Activated CD4-positive, alpha-beta T cell treated with anti-CD3 and anti-CD28 coated beads, Interleukin-2, Interleukin-4, amounts not matched to agents 100 ng/mL and 50 ng/mL, durations not matched to agents 16 hours and 8 hours (primary cell): ENCODE data around the gene SETD7.
"Not testable (repeated sequence)": the region's sequence is repeated elsewhere in the genome, so short reads cannot be mapped to it uniquely, and the experiment has no call there.

Experiments used
- DNase-seq: peaks from one replicate; pipeline ENCODE4 v3.0.0-alpha.2; 2020; ENCODE audit warnings: low spot score

The SETD7 gene

DNA sequence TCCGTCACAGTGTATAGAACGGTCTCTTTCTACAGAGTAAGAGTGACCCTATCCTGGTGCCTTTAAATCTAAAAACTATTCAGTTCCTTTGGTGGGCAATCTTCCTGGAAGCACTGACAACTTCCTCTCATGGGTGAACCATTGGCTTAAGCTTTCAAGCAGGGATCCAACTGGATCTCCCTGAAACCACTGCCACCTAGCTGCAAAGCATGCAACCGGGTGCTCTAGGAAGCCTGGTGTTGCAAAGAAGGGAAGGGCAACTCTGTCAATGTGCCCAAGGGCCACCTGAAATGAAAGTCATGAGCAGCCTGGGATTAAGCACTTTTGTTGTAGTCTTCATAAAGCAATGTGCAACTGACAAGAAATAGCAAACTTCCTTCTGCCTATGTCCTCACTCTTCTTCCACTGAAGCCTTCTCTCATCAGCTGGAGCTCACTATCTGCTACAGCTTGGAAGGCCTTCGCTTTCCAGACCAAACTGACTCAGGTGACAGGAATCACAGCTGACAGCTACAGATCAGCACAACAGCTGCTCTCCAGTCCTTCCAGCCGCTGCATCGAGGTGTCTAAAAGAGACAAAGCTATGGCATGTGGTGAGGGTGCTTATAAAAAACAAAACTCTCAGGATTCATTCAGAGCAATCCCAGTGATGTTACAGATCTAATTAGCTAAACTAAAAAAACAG is 46.1 kb downstream of the SETD7 start:
- no peak for DNase-seq

DNA sequence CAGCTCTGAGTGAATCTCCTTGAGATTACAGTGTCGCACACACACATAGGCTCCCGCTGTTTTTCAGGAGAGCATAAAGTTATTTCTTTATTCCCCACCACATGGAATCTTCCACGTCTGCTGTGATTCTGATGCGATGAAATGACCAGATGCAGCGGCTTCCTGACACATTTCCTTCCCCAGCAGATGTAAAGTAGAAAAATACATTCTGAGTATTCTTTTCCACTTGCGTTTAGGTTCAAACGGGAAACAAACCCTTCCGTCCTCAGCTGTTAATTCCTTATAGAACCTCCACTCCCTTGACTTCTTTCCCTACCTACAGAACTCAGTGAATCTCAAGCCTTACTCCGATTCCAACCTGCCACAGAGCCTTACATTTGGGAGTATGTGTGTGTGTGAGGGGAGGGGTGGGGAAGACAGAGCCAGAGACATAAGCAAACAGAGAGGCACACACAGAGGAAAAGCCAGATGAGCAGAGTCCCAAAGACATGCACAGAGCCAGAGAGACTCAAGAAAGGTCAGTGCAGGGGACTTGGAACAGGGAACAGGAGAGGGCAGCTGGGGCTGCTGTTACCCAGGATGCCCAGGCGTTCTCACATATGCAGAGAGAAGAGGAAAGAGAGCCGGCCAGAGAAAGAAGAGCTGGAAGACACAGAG is 47.3 kb downstream of the SETD7 start:
- DNase-seq = no peak

DNA sequence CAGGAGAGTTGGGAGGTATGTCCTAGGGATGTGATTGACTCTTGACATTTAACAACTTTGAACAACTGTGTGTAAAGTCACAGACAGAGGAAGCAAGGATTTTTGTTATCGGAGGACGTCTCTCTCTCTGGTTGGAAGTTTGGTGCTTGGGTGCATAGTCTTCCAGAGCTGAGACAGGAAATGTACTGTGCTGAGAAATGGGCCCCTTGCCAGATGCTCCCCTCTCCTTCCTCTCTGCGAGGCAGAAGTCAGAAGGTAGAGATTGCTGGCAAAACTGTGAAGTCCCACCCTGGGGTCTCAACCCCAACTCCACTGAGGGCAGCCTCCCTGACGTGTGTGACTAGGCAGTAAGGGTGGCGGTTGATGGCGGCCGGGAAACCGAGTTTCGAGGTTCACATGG is 49.2 kb downstream of the SETD7 start:
- no peak for DNase-seq

DNA sequence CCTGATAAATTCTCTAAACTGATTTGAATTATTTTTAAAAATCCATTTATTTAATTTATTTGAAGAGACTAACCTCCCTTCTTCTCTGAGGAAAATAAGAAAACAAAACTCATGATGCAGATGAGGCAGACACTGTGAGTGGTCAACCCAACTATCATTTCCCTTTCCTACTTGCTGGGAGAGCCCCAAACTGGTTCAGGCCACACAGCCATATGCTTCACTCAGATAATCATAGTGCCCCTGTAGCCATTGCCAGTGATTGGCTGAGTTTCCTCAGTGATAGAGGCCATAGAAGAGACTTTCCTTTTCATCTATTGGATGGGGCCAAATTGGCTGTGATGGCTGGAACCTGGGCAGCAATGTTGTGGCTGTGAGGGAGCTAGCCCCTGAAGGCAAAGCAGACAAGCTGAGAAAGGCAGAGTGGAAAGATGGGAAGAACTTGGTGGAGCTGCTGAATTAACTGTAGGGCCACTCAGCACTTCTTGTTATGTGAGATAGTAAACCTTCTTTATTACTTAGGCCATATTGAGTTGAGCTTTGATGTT is 52.3 kb downstream of the SETD7 start:
- no peak for DNase-seq

DNA sequence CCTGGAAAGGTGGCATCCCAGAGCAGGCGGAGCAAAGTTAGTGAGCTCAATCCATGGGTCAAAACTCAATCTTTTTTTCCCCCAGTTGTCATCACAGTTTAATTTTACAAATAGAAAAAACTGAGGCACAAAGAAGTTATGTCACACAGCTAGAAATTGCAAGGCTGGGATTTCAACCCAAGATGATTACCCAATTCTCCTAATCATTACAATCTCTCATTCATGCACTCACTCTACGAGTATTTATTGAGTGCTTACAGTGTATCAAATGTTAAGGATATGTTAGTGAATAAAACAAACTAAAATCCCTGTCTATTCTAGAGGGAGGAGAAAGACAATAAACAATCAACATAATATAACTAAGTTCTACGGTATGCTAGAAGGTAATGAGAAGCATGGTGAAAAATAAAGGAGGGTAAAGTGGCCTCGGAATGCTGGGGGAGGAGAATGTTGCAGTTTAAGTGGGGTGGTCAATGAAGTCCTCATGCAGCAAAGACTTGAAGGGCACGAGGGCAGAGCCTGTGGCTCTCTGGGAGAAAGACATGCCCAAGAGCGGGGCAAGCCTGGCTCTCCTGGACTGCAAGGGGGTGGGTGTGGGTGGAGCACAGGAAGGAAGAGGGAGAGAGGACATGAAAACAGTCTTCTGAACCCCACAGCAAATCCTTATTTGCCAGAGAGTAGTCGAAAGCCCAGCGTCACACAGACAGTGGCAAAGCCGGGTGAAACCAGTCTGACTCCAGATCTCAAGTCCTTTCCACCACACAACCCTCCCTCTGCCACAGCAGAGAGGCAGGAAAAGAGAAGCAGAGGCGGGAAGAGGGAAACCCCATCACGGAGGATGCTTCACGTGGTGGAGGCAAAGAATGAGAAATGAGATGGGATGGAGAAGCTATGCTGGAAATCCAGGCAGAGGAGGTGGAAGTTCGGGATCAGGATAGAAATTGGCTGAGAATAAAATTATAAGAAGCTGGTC is 53.8 kb downstream of the SETD7 start:
- DNase-seq = no peak

DNA sequence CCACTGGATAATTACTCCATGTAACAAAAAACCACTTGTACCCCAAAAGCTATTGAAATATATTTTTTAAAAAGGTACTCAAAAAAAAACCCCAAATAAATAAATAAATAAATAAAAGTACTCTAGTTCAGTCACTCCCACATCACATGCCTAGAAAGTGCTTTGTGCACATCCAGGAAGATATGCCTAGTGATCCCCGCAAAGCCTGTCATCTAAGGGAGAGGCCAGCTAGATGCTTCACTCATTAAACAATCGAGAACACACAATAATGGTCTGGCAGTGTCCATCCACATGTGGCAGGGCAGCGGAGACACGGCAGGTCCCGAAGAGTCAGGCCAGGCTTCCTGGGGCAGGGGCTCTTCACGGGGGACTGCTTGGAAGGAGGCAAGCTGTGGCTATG is 54.5 kb downstream of the SETD7 start:
- DNase-seq = no peak

DNA sequence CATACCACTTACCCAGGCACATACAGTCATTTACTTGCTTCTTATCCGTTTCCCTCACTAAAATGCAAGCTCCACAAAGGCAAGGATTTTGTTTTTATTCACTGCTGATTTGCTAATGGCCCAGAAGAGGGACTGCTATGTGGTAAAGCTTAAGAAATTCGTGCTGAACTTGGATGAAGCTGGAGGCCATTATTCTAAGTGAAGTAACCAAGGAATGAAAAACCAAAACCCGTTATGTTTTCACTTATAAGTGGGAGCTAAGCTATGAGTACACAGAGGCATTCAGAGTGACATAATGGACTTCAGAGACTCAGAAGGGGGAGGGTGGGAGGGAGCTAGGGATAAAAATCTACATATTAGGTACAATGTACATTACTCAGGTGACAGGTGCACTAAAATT is 54.9 kb downstream of the SETD7 start:
- DNase-seq = no peak

DNA sequence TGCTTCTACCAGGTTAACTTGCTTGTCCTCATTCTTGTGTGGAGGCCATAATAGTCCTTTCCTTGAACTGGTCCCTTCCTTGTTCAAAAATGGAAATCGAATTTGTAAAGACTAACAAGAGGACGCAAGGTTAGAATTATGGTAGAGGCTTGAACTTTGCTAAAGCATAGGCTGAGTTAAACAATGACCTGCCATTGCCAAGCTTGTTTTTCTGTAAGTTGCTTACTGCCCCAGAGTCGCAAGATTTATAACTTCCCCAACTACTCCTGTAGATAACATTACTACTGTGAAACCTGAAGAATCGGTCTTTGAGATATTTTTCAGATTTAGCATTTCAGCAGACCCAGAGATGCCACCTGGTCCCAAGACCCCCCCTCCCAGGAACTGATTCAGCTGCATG is 56.8 kb downstream of the SETD7 start:
- no peak for DNase-seq

DNA sequence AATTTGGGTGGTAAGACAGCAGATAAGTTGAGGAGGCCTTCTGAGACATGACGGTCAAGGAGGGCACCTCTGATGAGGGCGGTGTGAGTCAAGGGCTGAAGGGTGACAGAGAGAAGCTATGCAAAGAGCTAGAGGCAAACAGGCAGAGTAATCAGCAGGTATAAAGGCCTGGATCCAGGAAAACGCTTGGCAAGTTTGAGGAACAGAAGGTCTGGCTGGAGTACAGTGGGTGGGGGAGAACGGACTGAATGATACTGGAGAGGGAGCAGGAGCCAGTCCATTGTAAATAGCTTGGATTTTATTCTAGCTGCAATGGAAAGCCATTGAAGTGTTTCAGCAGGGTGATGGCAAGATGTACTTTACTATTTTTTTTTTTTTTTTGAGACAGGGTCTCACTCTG is 62.8 kb downstream of the SETD7 start:
- no peak for DNase-seq

DNA sequence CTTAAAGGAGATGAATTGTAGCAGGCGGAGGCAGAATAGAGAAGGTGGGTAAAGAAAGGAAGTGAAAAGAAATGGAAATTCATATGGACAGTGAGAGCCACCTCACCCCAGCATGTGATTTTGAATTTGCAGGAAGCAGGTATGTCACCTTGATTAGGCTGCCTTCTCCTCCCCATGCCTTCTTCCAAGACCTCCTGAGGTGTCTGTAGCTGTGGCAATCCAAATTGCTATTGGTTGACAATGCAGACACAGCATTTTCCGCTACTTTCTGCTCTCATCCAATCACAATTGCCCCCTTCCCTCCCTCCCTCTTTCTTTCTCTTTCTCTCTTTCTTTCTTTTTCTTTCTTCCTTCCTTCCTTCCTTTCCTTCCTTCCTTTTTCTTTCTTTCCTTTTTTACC is 63.6 kb downstream of the SETD7 start:
- DNase-seq = no peak

DNA sequence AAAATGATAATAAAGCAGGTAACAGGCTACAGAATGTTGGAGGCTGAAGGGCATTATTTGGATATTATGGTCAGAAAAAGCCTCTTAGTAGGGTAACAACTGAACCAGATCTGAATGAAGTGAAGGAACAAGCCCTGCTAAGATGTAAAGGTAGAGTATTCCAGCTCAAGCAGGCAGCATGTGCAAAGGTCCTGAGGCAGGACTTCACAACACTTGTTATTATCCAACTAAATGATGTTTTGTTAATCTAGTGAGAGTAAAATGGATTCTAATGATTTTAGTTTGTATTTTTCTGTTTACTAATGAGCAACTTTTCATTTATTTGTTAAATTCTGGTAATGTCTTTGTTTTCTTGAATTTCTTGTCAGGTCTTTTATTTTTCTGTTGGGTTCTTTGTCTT is 66.4 kb downstream of the SETD7 start:
- no peak for DNase-seq

DNA sequence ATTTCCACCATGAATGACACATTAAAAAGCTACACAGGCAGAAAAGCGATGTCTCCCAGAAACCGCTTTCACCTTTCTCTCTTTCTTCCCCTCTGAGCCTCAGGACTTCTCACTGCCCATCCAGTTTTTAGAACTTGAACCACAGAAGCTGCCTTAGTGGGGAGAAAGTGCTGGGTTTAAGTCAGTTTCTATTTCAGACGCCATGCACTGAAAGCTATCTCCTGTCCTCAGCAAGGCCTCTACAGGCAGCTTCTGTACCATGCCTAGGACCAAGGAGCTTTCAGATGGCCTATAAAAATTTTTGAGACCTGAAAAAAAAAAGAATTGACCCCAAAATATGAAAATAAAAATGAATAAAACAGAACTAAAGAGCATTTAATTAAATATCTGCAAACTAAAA is 67.6 kb downstream of the SETD7 start:
- DNase-seq = no peak

DNA sequence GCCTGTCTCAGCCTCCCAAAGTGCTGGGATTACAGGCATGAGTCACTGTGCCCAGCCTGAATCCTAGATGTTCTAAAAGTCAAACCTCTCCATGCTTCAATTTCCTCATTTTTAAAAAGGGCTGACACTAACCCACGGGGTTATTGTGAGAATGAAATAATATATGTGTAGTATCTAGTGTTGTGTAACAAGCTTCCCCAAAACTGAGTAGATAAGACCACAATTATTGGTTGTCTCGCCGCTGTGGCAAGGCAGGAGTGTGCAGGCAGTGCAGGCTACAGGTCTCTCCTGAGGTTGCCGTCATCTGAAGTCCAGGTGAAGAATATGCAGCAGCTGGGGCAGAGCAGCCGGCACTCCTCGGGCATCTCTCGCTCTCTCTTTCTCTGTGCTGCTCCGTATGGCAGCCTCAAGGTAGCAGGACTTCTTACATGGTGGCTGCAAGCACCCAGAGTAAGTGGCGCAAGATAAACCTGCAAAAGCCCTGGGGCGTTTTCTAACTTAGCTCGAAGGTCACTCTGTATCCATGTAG is 71.2 kb downstream of the SETD7 start:
- no peak for DNase-seq

DNA sequence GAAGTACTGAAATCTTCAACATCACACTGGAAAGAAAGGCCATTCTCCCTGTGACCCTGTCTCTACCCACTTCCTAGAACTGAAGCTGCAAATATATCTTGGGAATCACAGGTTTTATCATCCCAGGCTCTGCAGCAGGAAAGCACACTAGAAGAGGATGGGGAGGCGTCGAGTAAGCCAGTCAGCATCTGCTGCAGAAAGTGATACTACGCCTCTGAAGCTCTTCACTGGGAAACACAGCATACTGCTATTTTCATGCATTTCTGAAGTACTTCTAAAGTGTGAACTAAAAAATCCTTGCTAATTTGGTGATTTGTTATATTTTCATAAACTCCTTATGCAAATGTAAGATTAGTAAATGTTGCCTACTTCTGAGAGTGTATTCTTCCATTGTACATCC is 73.0 kb downstream of the SETD7 start:
- no peak for DNase-seq

DNA sequence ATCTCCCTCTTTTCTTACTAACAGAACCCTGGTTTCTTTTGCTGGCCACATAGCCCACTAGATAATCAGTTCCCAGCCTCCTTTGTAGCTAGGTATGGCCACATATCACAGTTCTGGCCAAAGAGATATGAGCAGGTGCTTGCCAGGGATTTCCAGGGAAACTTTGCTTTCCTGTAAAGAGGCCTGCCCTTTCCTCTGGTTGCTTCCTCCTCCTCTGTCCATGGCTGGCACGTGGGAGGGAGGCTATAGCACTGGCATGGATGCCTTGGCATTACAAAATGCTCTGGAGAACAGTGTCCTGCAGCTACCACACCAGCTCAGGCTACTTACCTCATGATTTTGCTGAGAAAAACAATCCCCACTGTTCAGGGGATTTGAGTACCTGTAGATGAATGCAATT is 74.6 kb downstream of the SETD7 start:
- no peak for DNase-seq

DNA sequence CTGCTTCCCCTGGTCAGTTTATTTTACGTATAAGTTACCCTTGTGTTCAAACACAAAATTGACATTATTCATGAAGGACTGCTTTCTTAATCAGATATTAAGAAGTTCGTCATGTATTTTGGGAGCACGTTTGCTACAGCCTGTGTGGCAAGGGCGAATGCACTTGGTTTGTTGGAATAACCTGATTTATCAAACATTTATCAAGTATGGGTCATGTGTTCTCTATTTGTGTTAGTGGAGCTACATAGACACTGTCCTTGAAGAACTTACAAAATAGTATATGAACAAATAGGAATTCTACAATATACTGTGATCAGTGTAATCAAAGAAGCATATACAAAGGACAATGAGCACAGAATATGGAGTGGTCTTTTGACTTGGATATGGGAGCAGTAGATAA is 79.7 kb downstream of the SETD7 start:
- DNase-seq = no peak

DNA sequence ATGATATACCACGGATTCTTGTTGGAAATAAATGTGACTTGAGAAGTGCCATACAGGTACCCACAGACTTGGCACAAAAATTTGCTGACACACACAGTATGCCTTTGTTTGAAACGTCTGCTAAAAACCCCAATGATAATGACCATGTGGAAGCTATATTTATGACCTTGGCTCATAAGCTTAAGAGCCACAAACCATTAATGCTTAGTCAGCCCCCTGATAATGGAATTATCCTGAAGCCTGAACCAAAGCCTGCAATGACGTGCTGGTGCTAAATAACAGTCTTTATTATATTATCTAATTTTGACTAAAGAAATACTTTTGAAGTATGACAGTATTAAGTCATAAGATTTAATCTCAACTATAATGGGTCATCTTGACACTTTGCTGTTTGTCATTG is 83.2 kb downstream of the SETD7 start:
- DNase-seq = no peak

DNA sequence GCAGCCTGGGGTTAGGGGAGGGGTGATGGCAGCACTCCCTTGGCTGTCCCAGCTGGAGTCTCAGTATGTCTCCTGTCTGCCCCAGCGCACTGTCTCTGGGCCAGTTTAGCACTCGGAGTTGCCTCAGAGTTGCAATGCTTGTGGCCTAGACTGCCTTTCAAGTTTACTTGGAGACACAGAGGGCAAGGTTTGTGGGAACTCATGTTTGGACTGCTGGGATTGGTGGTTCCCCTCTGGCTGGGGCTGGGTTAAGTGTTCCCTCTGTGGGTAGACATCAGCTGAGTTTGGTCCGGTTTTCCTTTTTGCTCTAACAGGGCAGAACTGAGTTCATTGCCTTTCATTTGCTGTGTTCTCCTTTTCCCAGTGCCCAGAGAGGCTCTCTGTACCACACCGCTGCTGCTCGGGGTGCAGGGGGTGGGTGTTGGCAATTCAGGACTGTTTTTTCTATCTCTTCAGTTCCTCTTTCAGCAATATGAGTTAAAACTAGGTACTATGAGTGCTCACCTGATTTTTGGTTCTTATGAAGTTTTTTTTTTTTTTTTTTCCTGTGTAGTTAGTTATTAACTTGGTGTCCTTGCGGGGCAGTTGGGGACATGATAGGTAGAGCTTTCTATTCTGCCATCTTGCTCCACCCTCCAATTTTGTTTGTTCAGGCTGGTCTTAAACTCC is 84.9 kb downstream of the SETD7 start:
- DNase-seq = no peak

DNA sequence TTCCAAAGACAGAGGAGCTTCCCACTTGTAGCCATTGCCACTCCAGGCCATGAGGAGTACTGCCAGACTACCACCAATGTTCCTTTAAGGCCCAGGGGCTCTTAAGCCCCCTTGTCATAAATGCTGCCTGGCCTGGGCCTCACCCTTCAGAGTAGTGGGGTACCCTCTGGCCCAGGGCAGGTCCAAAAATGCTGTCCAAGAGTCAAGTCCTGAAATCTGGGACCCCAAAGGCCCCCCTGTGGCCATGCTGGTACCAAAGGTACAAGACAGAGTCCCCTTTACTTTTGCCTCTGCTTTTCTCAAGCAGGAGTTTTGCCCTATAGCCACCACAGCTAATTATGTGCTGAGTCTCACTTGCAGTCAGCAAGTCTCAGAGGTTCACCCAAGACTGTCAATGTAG is 85.7 kb downstream of the SETD7 start:
- DNase-seq = no peak

DNA sequence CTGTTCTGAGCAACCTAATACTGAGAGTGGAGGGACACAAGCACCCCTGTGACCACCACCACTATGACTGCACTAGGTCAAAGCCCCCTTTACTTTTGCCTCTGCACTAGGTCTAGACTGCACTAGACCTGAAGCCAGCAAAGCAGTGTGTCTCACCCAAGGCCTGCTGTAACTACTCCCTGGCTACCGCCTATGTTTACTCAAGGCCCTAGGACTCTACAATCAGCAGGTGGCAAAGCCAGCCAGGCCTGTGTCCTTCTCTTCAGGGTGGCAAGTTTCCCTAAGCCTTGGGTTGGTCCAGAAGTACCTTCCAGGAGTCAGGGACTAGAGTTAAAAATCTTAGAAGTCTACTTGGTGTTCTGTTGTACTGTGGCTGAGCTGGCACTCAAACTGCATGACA is 86.2 kb downstream of the SETD7 start:
- DNase-seq = no peak

DNA sequence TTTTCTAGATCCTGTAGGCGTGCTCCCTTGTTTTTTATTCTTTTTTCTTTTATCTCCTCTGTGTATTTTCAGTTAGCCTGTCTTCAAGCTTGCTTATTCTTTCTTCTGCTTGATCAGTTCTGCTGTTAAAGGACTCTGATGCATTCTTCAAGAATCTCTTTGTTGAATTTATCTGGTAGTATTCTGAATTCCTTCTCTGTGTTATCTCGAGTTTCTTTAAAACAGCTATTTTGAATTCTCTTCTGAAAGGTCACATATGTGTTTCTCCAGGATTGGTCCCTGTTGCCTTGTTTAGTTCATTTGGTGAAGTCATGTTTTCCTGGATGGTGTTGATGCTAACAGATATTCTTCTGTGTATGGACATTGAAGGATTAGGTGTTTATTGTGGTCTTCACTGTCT is 86.8 kb downstream of the SETD7 start:
- DNase-seq = no peak

DNA sequence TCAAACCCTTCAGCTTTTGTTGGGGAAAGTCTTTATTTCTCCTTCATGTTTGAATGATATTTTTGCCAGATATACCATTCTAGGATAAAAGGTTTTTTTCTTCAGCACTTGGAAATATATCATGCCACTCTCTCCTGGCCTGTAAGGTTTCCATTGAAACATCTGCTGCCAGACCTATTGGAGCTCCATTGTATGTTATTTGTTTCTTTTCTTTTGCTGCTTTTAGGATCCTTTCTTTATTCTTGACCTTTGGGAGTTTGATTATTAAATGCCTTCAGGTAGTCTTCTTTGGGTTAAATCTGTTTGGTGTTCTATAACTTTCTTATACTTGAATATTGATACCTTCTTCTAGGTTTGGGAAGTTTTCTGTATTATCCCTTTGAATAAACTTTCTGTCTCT is 87.3 kb downstream of the SETD7 start:
- DNase-seq = not testable (repeated sequence)
